RPMI8226 (cell line): Measurements from ENCODE around the gene MYO15A.

Experiments
- DNase-seq: peaks from one replicate; pipeline ENCODE4 v3.0.0-alpha.2; 2015

The MYO15A gene

DNA sequence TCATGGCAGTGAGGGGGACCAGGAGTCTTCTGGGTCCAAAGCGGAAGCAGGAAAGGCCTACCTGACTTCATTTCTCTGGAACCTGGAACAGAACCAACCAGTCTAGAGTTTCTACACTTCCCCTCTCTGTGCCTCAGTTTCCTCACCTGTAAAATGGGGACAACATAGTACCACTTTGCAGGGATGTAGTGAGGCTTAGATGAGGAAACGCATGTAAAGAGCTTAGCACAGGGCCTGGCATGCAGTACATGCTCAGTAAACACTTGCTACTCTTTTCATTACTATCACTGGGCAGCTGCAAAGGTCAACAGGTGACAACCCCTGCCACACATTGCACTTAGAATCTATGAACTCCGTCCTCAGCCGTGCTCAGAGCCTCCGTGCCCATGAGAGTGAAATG lies 24.2 kb downstream of the MYO15A start:
- no peak for DNase-seq

DNA sequence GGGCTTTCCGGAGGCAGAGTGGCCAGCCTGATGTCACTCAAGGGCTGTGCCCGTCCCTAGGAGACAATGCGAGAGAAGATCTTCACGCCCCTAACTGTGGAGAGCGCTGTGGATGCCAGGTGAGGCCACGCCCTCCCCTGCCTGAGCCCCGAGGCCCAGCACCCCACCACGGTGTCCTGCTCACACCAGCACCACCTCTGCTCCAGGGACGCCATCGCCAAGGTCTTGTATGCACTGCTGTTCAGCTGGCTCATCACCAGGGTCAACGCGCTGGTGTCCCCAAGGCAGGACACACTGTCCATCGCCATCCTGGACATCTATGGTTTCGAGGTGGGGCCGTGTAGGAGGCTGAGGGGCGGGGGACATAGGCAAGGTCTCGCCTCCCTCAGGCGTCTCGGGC lies 27.8 kb downstream of the MYO15A start:
- DNase-seq, result no peak

DNA sequence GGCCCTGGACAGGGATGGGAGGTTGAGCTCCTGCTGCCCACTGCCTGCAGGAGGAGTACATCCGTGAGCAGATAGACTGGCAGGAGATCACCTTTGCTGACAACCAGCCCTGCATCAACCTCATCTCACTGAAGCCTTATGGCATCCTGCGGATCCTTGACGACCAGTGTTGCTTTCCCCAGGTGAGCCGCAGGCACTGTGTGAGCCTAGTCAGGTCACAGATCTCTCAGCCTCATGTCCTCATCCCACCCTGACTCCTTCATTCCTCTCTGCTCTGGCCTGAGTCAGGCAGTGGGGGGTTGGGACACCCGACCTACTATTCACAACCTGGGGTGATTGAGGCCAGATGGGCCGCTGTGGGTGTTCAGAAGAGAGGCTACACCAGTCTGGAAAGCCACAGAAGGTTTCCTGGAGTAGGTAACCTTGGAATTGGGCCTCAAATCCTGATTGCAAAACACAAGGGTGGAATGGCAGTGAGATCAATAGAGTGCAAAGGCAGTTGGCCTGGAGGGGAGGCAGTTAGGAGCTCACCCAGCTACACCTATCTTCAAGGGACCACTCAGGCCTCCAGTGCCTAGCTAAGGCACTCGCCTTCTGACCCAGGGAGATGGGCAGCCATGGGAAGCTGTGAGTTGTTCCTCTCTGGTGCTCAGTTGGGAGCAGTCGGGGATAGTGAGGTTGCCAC lies 29.7 kb downstream of the MYO15A start:
- no peak for DNase-seq

DNA sequence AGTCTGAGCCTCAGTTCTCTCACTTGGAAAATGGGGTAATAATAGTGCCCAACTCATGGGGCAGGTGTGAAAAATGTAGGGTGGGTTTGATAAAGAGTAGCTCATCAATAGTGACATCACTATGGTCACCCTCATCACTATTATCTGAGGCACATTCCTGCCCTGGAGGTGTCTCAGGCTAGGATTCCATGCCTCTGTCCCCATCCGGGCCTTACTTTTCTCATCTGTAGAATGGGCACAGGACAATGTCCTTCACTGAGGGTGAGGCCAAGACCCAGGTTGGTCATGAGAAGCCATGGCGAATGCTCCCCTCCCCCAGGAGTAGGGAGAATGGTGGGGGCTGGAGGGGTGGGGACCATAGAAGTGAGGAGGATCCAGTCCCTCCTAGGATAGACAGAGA lies 30.5 kb downstream of the MYO15A start:
- DNase-seq, result no peak

DNA sequence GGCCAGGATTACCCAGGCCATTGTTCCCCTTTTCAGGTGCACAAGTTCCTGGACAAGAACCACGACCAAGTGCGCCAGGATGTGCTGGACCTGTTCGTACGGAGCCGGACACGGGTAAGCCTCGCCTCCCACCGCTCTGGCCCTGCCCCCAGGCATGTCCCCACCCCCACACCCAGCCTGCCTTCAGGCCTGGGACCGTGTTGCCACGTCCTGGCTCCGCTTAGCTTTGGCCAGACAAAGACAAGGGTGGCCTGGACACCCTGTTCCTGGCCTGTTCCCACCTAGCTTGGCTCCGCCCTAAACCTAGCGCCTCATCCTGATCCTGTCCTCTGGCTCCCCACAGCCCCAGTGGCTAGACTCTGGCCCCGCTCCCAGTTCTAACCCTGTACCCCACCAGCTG lies 30.9 kb downstream of the MYO15A start:
- DNase-seq, result no peak

DNA sequence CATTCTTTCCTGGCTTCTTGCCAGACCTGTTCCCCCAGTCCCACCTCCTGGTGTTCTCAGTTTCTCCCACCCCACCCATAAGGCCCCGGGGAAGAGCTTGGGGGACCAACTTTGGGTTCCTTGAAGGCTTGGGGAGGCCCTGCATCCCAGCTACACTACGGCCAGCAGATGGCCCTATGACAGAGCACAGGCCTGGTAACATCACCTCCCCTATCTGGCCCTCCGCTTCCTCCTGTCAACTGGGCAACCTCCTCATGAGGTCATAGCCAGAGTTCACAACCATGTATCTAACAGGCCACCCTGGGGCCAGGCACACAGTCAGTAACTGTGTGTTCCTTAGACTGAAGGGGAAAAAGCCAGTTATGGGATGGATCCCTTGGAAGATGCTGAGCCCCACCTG lies 31.4 kb downstream of the MYO15A start:
- DNase-seq, result peak; percentile 59

DNA sequence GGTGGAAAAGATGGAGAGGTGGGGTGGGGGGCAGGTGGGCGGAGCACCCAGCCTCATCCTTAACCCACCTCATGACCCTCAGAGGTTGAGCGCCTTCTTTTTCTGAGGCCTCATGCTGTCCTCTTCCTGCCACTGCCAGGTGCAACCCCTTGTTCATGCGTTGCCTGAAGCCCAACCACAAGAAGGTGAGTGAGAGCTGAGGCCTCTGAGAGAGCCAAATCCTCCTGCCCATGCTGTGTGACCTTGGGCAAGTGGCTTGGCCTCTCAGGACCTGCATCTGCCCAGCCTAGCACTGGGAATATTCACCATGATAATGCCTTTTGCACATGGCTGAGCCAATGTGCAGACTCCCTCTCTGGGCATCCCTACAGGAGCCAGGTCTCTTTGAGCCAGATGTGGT lies 32.1 kb downstream of the MYO15A start:
- DNase-seq, result no peak

DNA sequence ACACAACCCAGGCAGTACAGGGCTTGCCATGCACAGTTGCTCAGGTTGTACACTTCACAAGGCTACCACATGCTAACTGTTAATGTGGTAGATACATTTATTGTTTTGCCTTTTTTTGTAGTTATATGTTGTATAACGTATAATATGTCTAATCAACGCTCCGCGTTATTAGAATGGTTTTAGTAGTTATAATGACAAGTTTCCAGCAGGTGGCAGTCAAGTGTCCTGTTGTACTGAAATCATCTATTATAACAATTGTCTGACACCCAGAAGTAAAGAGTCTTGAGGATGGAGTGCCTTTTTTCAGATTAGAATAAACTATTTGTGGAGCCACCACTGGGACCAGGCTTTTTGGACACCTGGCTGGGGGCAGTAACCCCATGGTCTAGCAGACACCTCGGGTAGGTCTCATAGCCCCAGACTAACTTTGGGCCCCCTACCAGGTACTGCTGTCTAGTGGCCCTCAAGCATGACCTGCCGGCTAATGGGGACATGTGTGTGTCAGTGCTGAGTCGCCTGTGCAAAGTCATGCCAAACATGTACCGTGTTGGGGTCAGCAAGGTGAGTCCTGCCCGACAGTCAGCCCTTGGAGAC lies 32.8 kb downstream of the MYO15A start:
- DNase-seq, result peak; percentile 81

DNA sequence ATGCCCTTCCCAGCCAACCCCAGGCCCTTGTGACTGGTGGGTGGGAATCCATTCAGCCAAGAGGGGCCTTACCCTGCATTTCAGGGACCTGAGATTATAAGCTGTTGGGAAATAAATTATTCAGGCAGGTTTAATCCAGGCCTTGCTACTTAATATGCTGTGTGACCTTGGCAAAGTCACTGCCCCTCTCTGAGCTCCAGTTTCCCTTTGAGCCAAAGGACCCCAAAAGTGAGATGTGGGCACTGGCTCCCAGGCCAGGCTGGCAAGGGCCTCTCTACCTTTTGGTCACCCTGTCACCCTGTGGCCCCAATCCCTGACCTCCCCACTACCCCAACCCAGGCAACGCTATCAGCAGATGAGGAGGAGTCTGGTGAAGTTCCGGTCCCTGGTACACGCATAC lies 33.9 kb downstream of the MYO15A start:
- DNase-seq, result no peak

DNA sequence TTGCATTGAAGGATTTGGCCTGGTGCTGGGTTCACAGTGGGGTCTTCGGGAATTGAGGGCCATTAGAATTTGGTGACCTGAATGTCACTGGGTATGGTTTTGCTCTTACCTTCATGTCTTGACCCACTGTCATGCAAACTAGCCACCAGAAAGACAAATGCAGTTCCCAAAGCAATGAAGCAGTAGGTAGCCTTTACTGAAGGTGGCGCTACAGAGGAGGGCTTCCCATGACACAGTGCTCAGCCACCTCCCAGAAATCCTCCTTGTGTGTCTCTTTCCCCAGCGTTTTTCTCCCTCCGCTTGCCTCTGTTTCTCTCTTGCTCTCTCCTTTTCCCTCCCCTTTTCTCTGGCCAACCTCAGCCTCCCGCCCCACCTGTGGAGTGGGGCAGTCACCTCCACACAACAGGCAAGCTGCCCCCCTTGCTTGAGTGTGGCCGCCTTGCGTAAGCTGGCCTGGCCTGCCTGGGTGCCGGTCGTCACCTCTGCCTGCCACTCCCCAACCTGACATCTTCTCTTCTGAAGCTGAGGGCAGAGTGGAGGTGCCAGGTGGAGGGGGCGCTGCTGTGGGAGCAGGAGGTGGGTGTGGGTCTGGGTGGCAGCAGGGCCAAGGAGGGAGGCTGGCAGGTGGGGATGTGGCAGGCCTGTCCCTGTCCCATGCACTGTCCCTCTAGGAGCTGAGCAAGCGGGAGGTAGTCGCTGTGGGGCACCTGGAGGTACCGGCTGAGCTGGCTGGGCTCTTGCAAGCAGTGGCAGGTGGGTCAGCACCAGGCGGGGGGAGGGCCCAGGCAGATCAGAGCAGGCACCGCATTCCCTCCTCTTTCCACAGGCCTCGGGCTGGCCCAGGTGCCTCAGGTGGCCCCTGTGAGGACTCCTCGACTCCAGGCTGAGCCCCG lies 34.7 kb downstream of the MYO15A start:
- peak; percentile 63 for DNase-seq

DNA sequence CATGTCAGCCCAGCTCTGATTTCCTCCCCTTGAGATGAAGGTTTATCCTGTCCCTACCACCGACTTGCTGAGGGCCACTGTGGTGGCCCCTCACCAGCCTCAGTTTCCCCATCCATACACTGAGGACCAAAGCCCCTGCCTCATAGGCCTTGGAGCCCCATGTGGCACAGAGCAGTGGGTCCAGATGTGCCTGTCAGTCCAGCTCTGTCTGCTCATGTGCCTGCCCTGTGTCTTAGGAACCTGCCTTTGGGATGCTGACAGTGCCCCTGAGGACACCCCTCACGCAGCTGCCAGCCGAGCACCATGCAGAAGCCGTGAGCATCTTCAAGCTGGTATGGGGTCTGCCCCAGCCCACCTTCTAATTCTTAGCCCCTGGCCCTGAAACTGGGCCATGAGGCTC lies 35.7 kb downstream of the MYO15A start:
- no peak for DNase-seq

DNA sequence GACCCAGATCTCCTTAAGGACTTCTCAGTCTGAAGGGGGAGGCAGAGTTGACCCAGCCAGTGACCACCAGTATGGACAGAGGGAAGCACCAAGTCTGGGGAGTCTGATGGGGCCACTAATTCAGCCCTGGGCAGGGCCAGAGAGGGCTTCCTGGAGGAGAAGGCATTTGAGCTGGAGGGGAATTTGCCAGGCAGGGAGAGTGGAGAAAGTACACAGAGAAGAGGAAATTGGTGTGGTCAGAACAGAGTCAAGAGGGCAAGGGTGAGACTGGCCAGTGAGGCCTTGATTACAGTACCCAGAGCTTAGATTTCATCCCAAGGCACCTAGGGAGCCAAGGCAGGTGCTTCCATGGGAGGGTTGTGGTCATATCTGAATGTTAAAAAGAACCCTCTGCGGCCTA lies 36.3 kb downstream of the MYO15A start:
- DNase-seq, result no peak

DNA sequence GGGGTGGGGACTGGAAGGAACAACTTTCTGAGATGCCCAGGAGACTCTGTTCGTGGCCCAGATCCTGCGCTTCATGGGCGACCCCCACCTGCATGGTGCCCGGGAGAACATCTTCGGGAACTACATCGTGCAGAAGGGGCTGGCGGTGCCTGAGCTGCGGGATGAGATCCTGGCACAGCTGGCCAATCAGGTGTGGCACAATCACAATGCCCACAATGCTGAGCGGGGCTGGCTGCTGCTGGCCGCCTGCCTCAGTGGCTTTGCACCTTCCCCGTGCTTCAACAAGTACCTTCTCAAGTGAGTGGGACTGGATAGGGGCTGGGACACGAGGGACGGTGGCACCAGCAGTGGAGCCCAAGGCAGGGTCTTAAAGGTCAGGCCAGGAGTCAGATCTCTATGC lies 37.3 kb downstream of the MYO15A start:
- no peak for DNase-seq

DNA sequence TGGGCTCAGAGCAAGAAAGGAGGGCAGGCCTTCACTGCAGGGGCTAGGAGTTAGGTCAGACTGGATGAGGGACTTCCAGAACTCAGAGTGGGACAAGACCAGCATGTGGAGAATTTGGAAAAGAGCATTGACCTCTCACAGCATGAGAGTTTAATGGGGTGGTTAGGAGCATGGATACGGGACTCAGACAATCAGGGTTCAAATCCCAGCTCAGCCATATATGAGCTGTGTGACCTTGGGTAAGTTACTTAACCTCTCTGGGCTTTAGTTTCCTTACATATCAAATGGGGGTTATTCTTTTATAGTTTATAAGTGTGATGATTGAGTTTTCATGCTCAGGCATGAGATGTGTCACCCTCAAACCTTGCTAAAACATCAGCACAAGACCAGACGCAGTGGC lies 37.7 kb downstream of the MYO15A start:
- DNase-seq, result no peak

DNA sequence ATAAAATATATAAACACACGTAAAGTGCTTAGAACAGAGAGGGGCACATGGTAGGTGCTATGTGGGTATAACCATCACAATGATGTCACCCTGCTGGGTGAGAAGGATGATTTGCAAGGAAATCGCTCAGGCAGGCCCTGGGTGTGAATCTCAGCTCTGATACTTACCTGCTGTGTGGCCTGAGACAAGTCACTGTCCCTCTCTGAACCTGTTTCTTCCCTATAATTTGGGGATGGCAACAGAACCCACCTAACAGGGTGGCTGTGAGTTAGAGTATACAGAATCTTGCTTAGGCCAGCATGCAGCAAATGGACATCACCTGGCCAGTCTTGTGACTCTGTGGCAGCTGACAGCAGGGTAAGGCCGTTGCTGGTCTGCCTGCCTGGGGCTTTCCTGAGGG lies 38.4 kb downstream of the MYO15A start:
- no peak for DNase-seq

DNA sequence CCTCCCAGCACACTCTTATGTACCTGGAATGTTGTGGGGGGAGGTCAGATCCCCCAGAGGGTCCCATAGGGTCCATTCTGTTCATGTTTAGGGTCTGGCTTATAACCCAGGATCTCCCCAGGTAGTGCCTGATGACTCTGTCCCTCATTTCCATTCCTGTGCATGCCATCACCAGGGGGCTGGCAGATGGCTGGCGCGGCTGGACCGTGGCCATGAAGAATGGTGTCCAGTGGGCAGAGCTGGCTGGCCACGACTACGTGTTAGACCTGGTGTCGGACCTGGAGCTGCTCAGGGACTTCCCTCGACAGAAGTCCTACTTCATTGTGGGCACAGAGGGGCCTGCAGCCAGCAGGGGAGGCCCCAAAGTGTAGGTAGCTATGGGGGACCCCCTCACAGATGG lies 40.0 kb downstream of the MYO15A start:
- DNase-seq, result no peak

DNA sequence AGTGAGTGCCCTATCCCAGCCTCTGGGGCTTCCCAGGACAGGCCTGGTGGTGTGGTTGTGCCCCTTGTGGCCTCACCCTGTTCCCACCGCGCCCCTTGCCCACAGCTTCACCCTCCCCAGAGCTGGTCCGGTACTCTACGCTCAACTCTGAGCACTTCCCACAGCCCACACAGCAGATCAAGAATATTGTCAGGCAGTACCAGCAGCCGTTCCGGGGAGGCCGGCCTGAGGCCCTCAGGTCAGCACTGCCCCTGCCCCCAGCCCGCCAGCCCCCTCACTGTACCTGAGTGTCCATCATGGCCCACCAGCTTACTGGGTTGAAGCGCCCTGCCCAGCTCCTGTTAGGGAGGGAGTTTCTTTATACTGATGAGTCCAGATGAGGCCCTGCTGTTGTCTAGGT lies 42.7 kb downstream of the MYO15A start:
- no peak for DNase-seq

DNA sequence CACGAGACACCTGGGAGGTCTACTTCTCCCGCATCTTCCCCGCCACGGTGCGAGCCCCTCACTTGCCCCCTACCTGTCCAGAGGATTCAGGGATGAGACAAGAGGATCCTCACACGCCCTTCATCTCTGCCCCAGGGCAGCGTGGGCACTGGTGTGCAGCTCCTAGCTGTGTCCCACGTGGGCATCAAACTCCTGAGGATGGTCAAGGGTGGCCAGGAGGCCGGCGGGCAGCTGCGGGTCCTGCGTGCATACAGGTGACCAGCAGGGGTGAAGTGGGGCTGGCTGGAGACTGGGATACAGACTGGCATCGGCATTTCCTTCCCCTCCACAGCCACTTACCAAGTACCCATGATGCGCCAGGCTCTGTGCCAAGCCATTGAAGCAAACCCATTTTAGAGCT lies 46.6 kb downstream of the MYO15A start:
- no peak for DNase-seq

DNA sequence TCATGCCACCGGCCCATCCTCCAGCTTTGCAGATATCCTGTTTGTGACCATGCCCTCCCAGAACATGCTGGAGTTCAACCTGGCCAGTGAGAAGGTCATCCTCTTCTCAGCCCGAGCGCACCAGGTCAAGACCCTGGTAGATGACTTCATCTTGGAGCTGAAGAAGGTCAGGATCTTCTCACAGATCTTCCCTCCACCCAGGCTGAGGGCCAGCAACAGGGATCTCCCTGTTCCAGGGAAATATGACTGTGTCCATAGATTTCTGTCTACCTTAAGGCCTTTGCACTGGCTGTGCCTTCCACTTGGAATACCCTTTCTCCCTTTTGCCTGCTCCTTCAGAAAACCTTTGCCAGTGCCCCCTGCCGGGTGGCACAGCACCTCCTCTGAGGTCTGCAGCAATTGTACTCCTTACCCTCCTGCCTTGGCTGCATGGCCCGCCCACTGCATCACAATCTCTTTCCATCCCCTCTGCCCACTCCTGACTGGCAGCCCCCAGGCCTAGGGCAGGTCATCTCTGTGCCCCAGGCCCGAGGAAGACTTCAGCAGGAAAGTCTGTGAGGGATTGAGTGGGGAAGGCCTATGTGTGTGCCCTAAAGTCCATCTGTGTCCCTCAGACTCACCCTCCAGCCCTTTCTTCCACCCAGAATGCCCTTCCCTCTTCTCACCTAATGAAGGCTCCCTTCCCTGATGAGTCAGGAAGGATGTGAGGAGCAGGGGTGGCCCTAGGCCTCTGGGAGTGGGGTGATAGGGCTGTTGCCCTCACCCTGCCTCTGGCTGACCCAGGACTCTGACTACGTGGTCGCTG lies 47.8 kb downstream of the MYO15A start:
- no peak for DNase-seq

DNA sequence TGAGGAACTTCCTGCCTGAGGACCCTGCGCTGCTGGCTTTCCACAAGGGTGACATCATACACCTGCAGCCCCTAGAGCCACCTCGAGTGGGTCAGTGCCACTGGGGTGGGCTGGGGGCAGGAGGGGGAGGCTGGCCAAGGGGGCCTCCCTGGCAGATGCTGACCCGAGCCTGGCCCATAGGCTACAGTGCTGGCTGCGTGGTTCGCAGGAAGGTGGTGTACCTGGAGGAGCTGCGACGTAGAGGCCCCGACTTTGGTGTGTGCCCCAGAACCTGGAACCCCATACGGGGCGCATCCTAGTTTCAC lies 48.4 kb downstream of the MYO15A start:
- DNase-seq, result no peak

DNA sequence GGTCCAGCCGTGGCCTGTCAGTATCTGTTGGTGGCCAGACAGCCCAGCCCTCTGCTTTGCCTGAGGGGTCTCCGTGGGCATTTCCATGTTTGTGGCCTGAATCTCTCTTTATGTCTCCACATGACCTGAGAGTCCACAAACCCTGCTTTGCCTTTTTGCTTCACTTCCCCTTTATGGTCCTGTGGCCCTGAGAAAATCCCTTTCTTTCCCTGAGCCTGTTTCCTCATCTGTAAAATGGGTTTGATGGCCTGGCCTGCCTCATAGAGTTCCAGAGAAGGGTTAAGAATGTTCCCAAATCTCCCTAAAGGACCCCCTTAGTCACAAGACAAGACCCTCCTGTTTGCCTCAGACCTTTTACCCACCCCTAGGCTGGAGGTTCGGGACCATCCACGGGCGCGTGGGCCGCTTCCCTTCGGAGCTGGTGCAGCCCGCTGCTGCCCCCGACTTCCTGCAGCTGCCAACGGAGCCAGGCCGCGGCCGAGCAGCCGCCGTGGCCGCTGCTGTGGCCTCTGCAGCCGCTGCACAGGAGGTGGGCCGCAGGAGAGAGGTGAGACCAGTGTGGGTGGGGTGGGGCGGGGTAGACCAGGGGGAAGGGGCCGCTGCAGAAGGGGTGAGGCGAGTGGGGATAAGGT lies 48.9 kb downstream of the MYO15A start:
- DNase-seq, result peak; percentile 46

DNA sequence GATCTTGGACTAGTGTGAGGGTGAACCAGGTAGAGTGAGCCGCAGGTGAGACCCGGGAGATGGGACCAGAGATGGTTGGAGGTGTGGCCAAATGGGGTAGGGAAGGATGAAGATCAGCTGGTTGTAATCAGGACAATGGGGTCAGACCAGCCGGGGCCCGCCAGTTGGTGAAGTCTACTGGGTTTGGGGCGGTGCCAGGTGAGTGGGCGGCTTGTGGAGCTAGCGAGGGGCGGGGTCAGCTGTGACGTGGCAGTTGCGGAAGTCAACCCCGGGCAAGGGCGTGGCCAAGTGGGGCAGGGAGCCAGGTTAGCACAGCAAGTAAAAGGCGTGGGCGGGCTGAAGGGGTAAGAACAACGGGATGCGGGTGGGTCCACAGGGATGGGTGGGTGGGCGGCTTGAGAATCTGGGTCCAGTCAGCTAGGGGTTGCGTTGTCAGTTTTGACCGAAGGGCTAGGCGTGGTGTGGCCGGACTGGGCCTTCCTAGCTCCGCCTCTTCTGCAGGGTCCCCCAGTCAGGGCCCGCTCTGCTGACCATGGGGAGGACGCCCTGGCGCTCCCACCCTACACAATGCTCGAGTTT lies 49.6 kb downstream of the MYO15A start:
- peak; percentile 97 for DNase-seq
